H1 (cell line): ENCODE measurements around the gene FCHO1. TPM values are rescaled to one million over a fixed set of nuclear protein-coding genes. Genes with fewer than 3 reads are reported as not detected.

ENCODE experiments used
- CTCF ChIA-PET: fragments of 300-600 bp; sonication (Branson Sonifier 250); formaldehyde crosslinking; loops from one replicate; lab custom pipeline; 2021; ENCODE audit not compliant: partially characterized antibody; lab: Charles Lee
- POLR2A ChIA-PET: fragments of 300-600 bp; sonication (Branson Sonifier 250); formaldehyde crosslinking; loops from one replicate; lab custom pipeline; 2021; ENCODE audit warnings: inconsistent platforms; ENCODE audit not compliant: partially characterized antibody; lab: Charles Lee
- DNase-seq, 2 experiments: peaks; one replicate each; pipeline versions ENCODE4 v3.0.0 to v3.0.0-alpha.2; 2010 to 2022; ENCODE audit warnings: low spot score in 2 of 2, low read depth in 1 of 2, mixed read lengths in 1 of 2
- FAIRE-seq: peaks from 2 replicates; lab custom pipeline; 2011; peaks lifted over from hg19 to GRCh38; lab: Jason Lieb, UNC
- H2AFZ ChIP-seq: 2 replicates; pipeline ENCODE4 v1.8.1; 2012; ENCODE audit warnings: low read length, inconsistent platforms
- H2AK5ac ChIP-seq: 2 replicates; pipeline ENCODE4 v1.6.1; 2013; ENCODE audit warnings: low read depth, low read length
- H2BK120ac ChIP-seq: replicated peaks from 2 replicates; pipeline ENCODE3; 2013; ENCODE audit warnings: low read depth, low read length, inconsistent platforms
- H2BK12ac ChIP-seq: 2 replicates; pipeline ENCODE4 v1.6.1; 2013; ENCODE audit warnings: low read depth, low read length
- H2BK15ac ChIP-seq: 2 replicates; pipeline ENCODE4 v1.6.1; 2013; ENCODE audit warnings: low read length
- H2BK20ac ChIP-seq: 2 replicates; pipeline ENCODE4 v1.6.1; 2013; ENCODE audit warnings: low read length
- H2BK5ac ChIP-seq: 2 replicates; pipeline ENCODE4 v1.6.1; 2013; ENCODE audit warnings: low read depth, low read length
- H3K14ac ChIP-seq: 2 replicates; pipeline ENCODE4 v1.6.1; 2013; ENCODE audit warnings: inconsistent platforms; ENCODE audit not compliant: insufficient read length
- H3K18ac ChIP-seq: 2 replicates; pipeline ENCODE4 v1.6.1; 2013; ENCODE audit warnings: low read length; ENCODE audit errors: extremely low read depth
- H3K23ac ChIP-seq: 2 replicates; pipeline ENCODE4 v1.6.1; 2013; ENCODE audit warnings: inconsistent platforms; ENCODE audit not compliant: insufficient read length
- H3K23me2 ChIP-seq: 2 replicates; pipeline ENCODE4 v1.6.1; 2013; ENCODE audit warnings: low read depth, low read length
- H3K27ac ChIP-seq: 2 replicates; pipeline ENCODE4 v1.6.1; 2011; ENCODE audit warnings: low read depth, low read length, inconsistent platforms
- H3K27me3 ChIP-seq, 4 experiments: replicated peaks in 1 of 4; 1 replicate in 1 of 4; 2 replicates in 3 of 4; pipeline versions ENCODE4 v1.6.1 to v1.8.1; 2011 to 2013; ENCODE audit warnings: low read length in 3 of 4, mild to moderate bottlenecking in 3 of 4, inconsistent platforms in 2 of 4, mixed read lengths in 2 of 4, moderate library complexity in 1 of 4; ENCODE audit not compliant: control insufficient read depth in 3 of 4, insufficient read depth in 3 of 4; ENCODE audit errors: extremely low read depth in 1 of 4
- H3K36me3 ChIP-seq, 4 experiments: 2 replicates each; pipeline versions ENCODE4 v1.6.1 to v1.8.1; 2011 to 2013; ENCODE audit warnings: mild to moderate bottlenecking in 4 of 4, low read length in 3 of 4, moderate library complexity in 2 of 4, control low read depth in 1 of 4, inconsistent platforms in 1 of 4; ENCODE audit not compliant: insufficient read depth in 4 of 4, control insufficient read depth in 2 of 4
- H3K4ac ChIP-seq: replicated peaks from 2 replicates; pipeline ENCODE3; 2013; ENCODE audit warnings: low read length, low read depth, mixed read lengths, inconsistent platforms; ENCODE audit not compliant: insufficient read length
- H3K4me1 ChIP-seq, 4 experiments: replicated peaks in 1 of 4; 1 replicate in 1 of 4; 2 replicates in 3 of 4; pipeline versions ENCODE4 v1.6.1 to v1.8.1; 2011 to 2013; ENCODE audit warnings: low read length in 3 of 4, inconsistent platforms in 2 of 4, mixed read lengths in 1 of 4; ENCODE audit not compliant: insufficient read depth in 4 of 4, control insufficient read depth in 3 of 4
- H3K4me2 ChIP-seq, 2 experiments: 2 replicates each; pipeline versions ENCODE4 v1.6.1 to v1.8.1; 2011 to 2013; ENCODE audit warnings: low read depth in 2 of 2, low read length in 2 of 2, control low read depth in 1 of 2, inconsistent platforms in 1 of 2, mild to moderate bottlenecking in 1 of 2; ENCODE audit not compliant: insufficient read depth in 1 of 2
- H3K4me3 ChIP-seq, 4 experiments: fragments of 200-600, 300-600 bp in 1 of 4; sonication (generic), shearing (Covaris generic), sonication (Bioruptor Twin) in 1 of 4; 2 replicates each; pipeline versions ENCODE4 v1.5.1 to v1.8.1; 2011 to 2016; ENCODE audit warnings: low read length in 4 of 4, low read depth in 3 of 4, control low read depth in 2 of 4, inconsistent platforms in 2 of 4, mild to moderate bottlenecking in 2 of 4, mixed read lengths in 1 of 4, moderate library complexity in 1 of 4; ENCODE audit not compliant: insufficient read depth in 2 of 4; ENCODE audit errors: extremely low read depth in 1 of 4
- H3K56ac ChIP-seq: replicated peaks from 2 replicates; pipeline ENCODE3; 2013; ENCODE audit warnings: low read depth, mild to moderate bottlenecking, mixed read lengths, low read length, inconsistent platforms; ENCODE audit not compliant: insufficient read length
- H3K79me1 ChIP-seq: 2 replicates; pipeline ENCODE4 v1.6.1; 2013; ENCODE audit warnings: low read depth, low read length, control low read depth
- H3K79me2 ChIP-seq, 2 experiments: 2 replicates each; pipeline versions ENCODE4 v1.6.1 to v1.8.1; 2012 to 2013; ENCODE audit warnings: low read length in 2 of 2, mild to moderate bottlenecking in 2 of 2, inconsistent platforms in 1 of 2; ENCODE audit not compliant: insufficient read depth in 2 of 2, control insufficient read depth in 1 of 2
- H3K9ac ChIP-seq, 4 experiments: replicated peaks in 1 of 4; 1 replicate in 1 of 4; 2 replicates in 3 of 4; pipeline versions ENCODE4 v1.6.1 to v1.8.1; 2011 to 2013; ENCODE audit warnings: low read depth in 3 of 4, low read length in 3 of 4, control low read depth in 2 of 4, mild to moderate bottlenecking in 2 of 4, moderate library complexity in 2 of 4, inconsistent platforms in 1 of 4; ENCODE audit errors: extremely low read depth in 1 of 4
- H3K9me3 ChIP-seq, 2 experiments: 2 replicates each; pipeline versions ENCODE4 v1.6.1 to v1.8.1; 2012 to 2013; ENCODE audit warnings: mild to moderate bottlenecking in 2 of 2, moderate library complexity in 2 of 2, control low read depth in 1 of 2, inconsistent platforms in 1 of 2, low read depth in 1 of 2, low read length in 1 of 2, mixed read lengths in 1 of 2; ENCODE audit not compliant: insufficient read depth in 2 of 2
- H4K20me1 ChIP-seq, 2 experiments: replicated peaks in 1 of 2; 2 replicates each; pipeline versions ENCODE3 to v1.8.1; 2011 to 2013; ENCODE audit warnings: inconsistent platforms in 2 of 2, low read length in 2 of 2, mild to moderate bottlenecking in 1 of 2; ENCODE audit not compliant: insufficient read depth in 2 of 2, control insufficient read depth in 1 of 2
- H4K5ac ChIP-seq: 2 replicates; pipeline ENCODE4 v1.6.1; 2013; ENCODE audit warnings: low read length, low read depth, mixed read lengths, inconsistent platforms; ENCODE audit not compliant: insufficient read length
- H4K8ac ChIP-seq: 2 replicates; pipeline ENCODE4 v1.8.0; 2013; ENCODE audit warnings: mild to moderate bottlenecking, moderate library complexity, low read length, inconsistent platforms; ENCODE audit not compliant: insufficient read depth; ENCODE audit errors: extremely low read depth
- H4K91ac ChIP-seq: replicated peaks from 2 replicates; pipeline ENCODE3; 2013; ENCODE audit warnings: low read length, mixed read lengths, inconsistent platforms; ENCODE audit not compliant: insufficient read length
- WGBS, 2 experiments: shearing (Covaris generic) in 1 of 2; methylation state at CpG; one replicate each; pipeline versions ENCODE4 v1.1.6 to v1.1.7; 2013 to 2015; ENCODE audit warnings: low lambda C conversion rate in 2 of 2, mixed read lengths in 2 of 2, inconsistent platforms in 1 of 2, low coverage in 1 of 2, missing lambda C conversion rate in 1 of 2; ENCODE audit not compliant: insufficient replicate concordance in 2 of 2, insufficient coverage in 1 of 2, insufficient read length in 1 of 2; ENCODE audit errors: extremely low coverage in 1 of 2, missing lambda C conversion rate in 1 of 2; 5-methylcytosine and 5-hydroxymethylcytosine counted together
- polyA plus RNA-seq, 7 experiments: library from polyadenylated mRNA; depleted of rRNA in 3 of 7; stranded (reverse) in 5 of 7; unstranded in 2 of 7; fragments of >200 nt in 5 of 7; fragments of 200-250 nt in 2 of 7; gene quantifications; 1 replicate in 5 of 7; 2 replicates in 1 of 7; 4 replicates in 1 of 7; pipeline versions ENCODE4 v1.2.1 to v1.2.3, GENCODE V29; 2011 to 2013; ENCODE audit warnings: missing spikeins in 2 of 7, mixed read lengths in 2 of 7
- total RNA-seq: library from RNA; stranded (reverse); fragmentation: NEBNext Ultra II Directional; extraction: Animal tissue kit (Norgen Biotek cat#: 25700); gene quantifications from 2 replicates; pipeline ENCODE4 v1.2.1, GENCODE V29; 2021

The FCHO1 gene
- total and polyA plus RNA-seq, 2 of the 8 experiments (the other 6 are each of a cell fraction or from before 2014, with no cell fraction given), result 13.0 to 25.9 TPM

DNA sequence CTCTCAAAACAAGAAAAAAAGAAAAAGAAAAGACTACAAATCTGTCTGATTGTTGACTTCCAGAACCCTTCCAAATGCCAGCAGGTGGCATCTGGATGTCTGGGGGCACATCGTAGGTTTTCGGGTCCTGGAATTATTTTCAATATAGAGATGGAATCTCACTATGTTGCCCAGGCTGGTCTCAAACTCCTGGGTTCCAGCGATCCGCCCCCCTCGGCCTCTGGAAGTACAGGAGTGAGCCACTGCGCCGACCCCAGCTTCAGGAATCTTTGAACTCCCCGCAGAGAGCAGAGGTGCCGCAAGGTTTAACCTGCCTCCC lies 43.1 kb downstream of the FCHO1 start:
- H3K27me3 ChIP-seq, result peaks cover 0 to 9% (median 7%) of the 10 kb centered on the region in 4 experiments; a peak in 6 of 7 replicates
- no peak overlapping the region for H2BK15ac ChIP-seq
- no peak overlapping the region for H3K27ac ChIP-seq
- no peak overlapping the region for H3K56ac ChIP-seq
- peak overlapping the region; percentile 40 to 69 (median 58); a peak in 7 of 8 replicates for H3K4me3 ChIP-seq
- H2BK120ac ChIP-seq, result no peak overlapping the region
- H4K8ac ChIP-seq, result no peak overlapping the region
- ChIA-PET CTCF (interaction anchor here (0.8 to 2.7 kb wide), 11 partner anchors 10 to 200 kb away, joined by 3 to 11 read pairs (median 4); partner anchors contain the start of gene RPL18A), POLR2A (interaction anchor here (0.8 to 3.7 kb wide), 6 partner anchors 10 to 238 kb away, joined by 3 to 12 read pairs (median 4); partner anchors contain the start of gene RPL18A)
- no peaks in the 10 kb centered on the region for H3K79me2 ChIP-seq
- WGBS, 2 experiments, result 56% methylated on average over 7 of the region's 9 CpGs; no CpG with 5 or more reads in 1 of the 2 experiments
- no peak overlapping the region for H2BK5ac ChIP-seq
- no peak overlapping the region for H3K14ac ChIP-seq
- H3K4ac ChIP-seq, result no peak overlapping the region
- H3K36me3 ChIP-seq, result no peaks in the 10 kb centered on the region
- no peak overlapping the region for H3K9ac ChIP-seq
- peaks cover 0 to 6% (median 4%) of the 10 kb centered on the region in 4 experiments; a peak in 5 of 7 replicates for H3K4me1 ChIP-seq
- no peak overlapping the region for H2BK20ac ChIP-seq
- DNase-seq (no peak), FAIRE-seq (no peak)
- no peak overlapping the region for H3K23ac ChIP-seq
- H2AFZ ChIP-seq, result peak overlapping the region; percentile 3; the same call in 1 of the 2 replicates
- H3K23me2 ChIP-seq, result peaks cover 12% of the 10 kb centered on the region; the same call in 1 of the 2 replicates
- H2BK12ac ChIP-seq, result peak overlapping the region; percentile 80; the same call in 1 of the 2 replicates
- no peak overlapping the region for H2AK5ac ChIP-seq
- no peaks in the 10 kb centered on the region for H4K20me1 ChIP-seq
- H3K4me2 ChIP-seq, result peak overlapping the region; percentile 71 to 80
- no peak overlapping the region for H4K5ac ChIP-seq
- H4K91ac ChIP-seq, result no peak overlapping the region
- H3K9me3 ChIP-seq, result no peaks in the 10 kb centered on the region
- H3K79me1 ChIP-seq, result no peaks in the 10 kb centered on the region
- 0 out of 2 replicates have a peak overlapping the region, but pooled peaks have one; percentile 51 for H3K18ac ChIP-seq
